Measurements from ENCODE around the gene PRM3. TPM values are rescaled to one million over a fixed set of nuclear protein-coding genes. Genes with fewer than 3 reads are reported as not detected.

Gene PRM3
- total RNA-seq, 1 experiment from 2014 or later: not detected

GRCh38 chr16:11302977-11303376 lies 29.5 kb upstream of the PRM3 start:
- no peak overlapping the region for H2BK12ac ChIP-seq (ENCODE audit: insufficient read length, low read depth, low read length)
- no peak overlapping the region for H3K4ac ChIP-seq (ENCODE audit: low read depth, low read length)
- no peak for TF ChIP-seq CTCF (conservative IDR thresholded peaks at IDR 0.05)
- no peak overlapping the region for H4K5ac ChIP-seq (ENCODE audit: insufficient read length, low read depth, low read length)
- H3K79me2 ChIP-seq (ENCODE audit: insufficient read depth, low read length): 0 out of 2 replicates have a peak, but pooled peaks cover 2% of the 10 kb centered on the region
- H4K20me1 ChIP-seq (ENCODE audit: control insufficient read depth, insufficient read depth, insufficient read length): no peaks in the 10 kb centered on the region
- H3K4me1 Mint-ChIP-seq: peaks cover under 1 to 6% of the 10 kb centered on the region in 2 experiments
- WGBS (ENCODE audit: extremely low coverage, insufficient read length, low lambda C conversion rate): no CpG with 5 or more reads among the region's 4 CpGs
- no peak overlapping the region for H2BK15ac ChIP-seq (ENCODE audit: low read depth, low read length)
- H3K18ac ChIP-seq (ENCODE audit: insufficient read length, low read depth, low read length): no peak overlapping the region
- H3K36me3 Mint-ChIP-seq (ENCODE audit: insufficient read depth in 1 of 3, low read depth in 3 of 3): peaks cover 0 to 1% (median 0%) of the 10 kb centered on the region in 3 experiments; a peak in 1 of 7 replicates
- H3T11ph ChIP-seq (ENCODE audit: low read length): no peak overlapping the region
- H3K9ac ChIP-seq (ENCODE audit: extremely low read depth, insufficient read length, low read length): no peak overlapping the region
- no peak overlapping the region for H2AK5ac ChIP-seq (ENCODE audit: insufficient read length, low read length)
- H3K23me2 ChIP-seq (ENCODE audit: insufficient read length, low read depth, low read length, poor library complexity, severe bottlenecking): no peaks in the 10 kb centered on the region
- H3K56ac ChIP-seq (ENCODE audit: insufficient read length, low read depth, low read length): no peak overlapping the region
- no peak overlapping the region for H3K4me3 Mint-ChIP-seq
- no peak overlapping the region for H4K8ac ChIP-seq (replicated peaks; ENCODE audit: insufficient read length, low read depth, low read length)
- H2BK5ac ChIP-seq (ENCODE audit: insufficient read length, low read length): no peak overlapping the region
- H3K23ac ChIP-seq (ENCODE audit: insufficient read length, low read depth, low read length): no peak overlapping the region
- no peak overlapping the region for H2AFZ ChIP-seq (ENCODE audit: low read length)
- no peaks in the 10 kb centered on the region for H3K79me1 ChIP-seq (ENCODE audit: insufficient read depth, low read depth, low read length, poor library complexity, severe bottlenecking)
- H4K91ac ChIP-seq (ENCODE audit: insufficient read length, low read depth, low read length): no peak overlapping the region
- H3K4me2 ChIP-seq (ENCODE audit: insufficient read depth, insufficient read length, low read length): no peak overlapping the region
- no peak overlapping the region for H3K14ac ChIP-seq (ENCODE audit: insufficient read depth, low read length)
- no peak overlapping the region for H2BK20ac ChIP-seq (ENCODE audit: low read depth, low read length, poor library complexity, severe bottlenecking)
- H2BK120ac ChIP-seq (ENCODE audit: low read depth, low read length, poor library complexity, severe bottlenecking): no peak overlapping the region
- no peak overlapping the region for H3K27ac ChIP-seq (ENCODE audit: insufficient read length, low read depth, low read length)
- H3K9me3 Mint-ChIP-seq: no peaks in the 10 kb centered on the region; a peak in 1 of 5 replicates
- H3K27ac Mint-ChIP-seq: no peak overlapping the region
- no peaks in the 10 kb centered on the region for H3K9me3 ChIP-seq (ENCODE audit: control insufficient read depth, low read depth, low read length)
- no peaks in the 10 kb centered on the region; the same call in 1 of the 2 replicates for H3K4me1 ChIP-seq (ENCODE audit: insufficient read depth, low read length)
- no peak for DNase-seq
- H3K27me3 Mint-ChIP-seq (ENCODE audit: low read depth): no peaks in the 10 kb centered on the region; the same call in 1 of the 2 replicates
- no peaks in the 10 kb centered on the region for H3K27me3 ChIP-seq (ENCODE audit: insufficient read depth, low read length)

Measured in H9 (cell line).